ENCODE results near the gene NEDD4L.
"Not testable (repeated sequence)": the region's sequence is repeated elsewhere in the genome, so short reads cannot be mapped to it uniquely, and the experiment has no call there.

The NEDD4L gene

GRCh38 chr18:58161659-58162058 lies 117.6 kb downstream of the NEDD4L start:
- DNase-seq, result no peak

- DNase-seq, result no peak
These were observed 118.1 kb downstream of the NEDD4L start for GRCh38 chr18:58162127-58162526.

GRCh38 chr18:58163004-58163590 lies 119.1 kb downstream of the NEDD4L start:
- no peak for DNase-seq

GRCh38 chr18:58166278-58166844 lies 122.3 kb downstream of the NEDD4L start:
- DNase-seq, result no peak

- no peak for DNase-seq
These were observed 123.0 kb downstream of the NEDD4L start for GRCh38 chr18:58167073-58167472.

GRCh38 chr18:58168221-58168620 lies 124.2 kb downstream of the NEDD4L start:
- DNase-seq, result no peak

- DNase-seq, result no peak
These were observed 125.0 kb downstream of the NEDD4L start for GRCh38 chr18:58168993-58169392.

GRCh38 chr18:58169472-58169871 lies 125.4 kb downstream of the NEDD4L start:
- no peak for DNase-seq

GRCh38 chr18:58170036-58170435 lies 126.0 kb downstream of the NEDD4L start:
- DNase-seq, result not testable (repeated sequence)

- no peak for DNase-seq
These were observed 128.0 kb downstream of the NEDD4L start for GRCh38 chr18:58172031-58172430.

- no peak for DNase-seq
These were observed 130.3 kb downstream of the NEDD4L start for GRCh38 chr18:58174285-58174684.

GRCh38 chr18:58175122-58175785 lies 131.2 kb downstream of the NEDD4L start:
- DNase-seq, result no peak

GRCh38 chr18:58175786-58176176 lies 131.8 kb downstream of the NEDD4L start:
- no peak for DNase-seq

GRCh38 chr18:58177004-58177717 lies 133.1 kb downstream of the NEDD4L start:
- no peak for DNase-seq

- DNase-seq, result no peak
These were observed 134.0 kb downstream of the NEDD4L start for GRCh38 chr18:58177896-58178470.

GRCh38 chr18:58178511-58178910 lies 134.5 kb downstream of the NEDD4L start:
- DNase-seq, result no peak

- no peak for DNase-seq
These were observed 136.1 kb downstream of the NEDD4L start for GRCh38 chr18:58180172-58180571.

GRCh38 chr18:58180738-58181353 lies 136.8 kb downstream of the NEDD4L start:
- DNase-seq, result no peak

GRCh38 chr18:58181988-58182387 lies 138.0 kb downstream of the NEDD4L start:
- no peak for DNase-seq

- no peak for DNase-seq
These were observed 139.2 kb downstream of the NEDD4L start for GRCh38 chr18:58183226-58183625.

- DNase-seq, result no peak
These were observed 142.4 kb downstream of the NEDD4L start for GRCh38 chr18:58186258-58186948.

- DNase-seq, result no peak
These were observed 143.6 kb downstream of the NEDD4L start for GRCh38 chr18:58187674-58188073.
